Suppressor macrophage (primary cell): Measurements from ENCODE around the gene COMMD9.
A peak's percentile ranks its signal among the peaks of the same experiment; 100 is the strongest.

ENCODE experiments used
- DNase-seq, 4 experiments: peaks; one replicate each; pipeline ENCODE4 v3.0.0-alpha.2; 2020 to 2022

COMMD9 gene

DNA sequence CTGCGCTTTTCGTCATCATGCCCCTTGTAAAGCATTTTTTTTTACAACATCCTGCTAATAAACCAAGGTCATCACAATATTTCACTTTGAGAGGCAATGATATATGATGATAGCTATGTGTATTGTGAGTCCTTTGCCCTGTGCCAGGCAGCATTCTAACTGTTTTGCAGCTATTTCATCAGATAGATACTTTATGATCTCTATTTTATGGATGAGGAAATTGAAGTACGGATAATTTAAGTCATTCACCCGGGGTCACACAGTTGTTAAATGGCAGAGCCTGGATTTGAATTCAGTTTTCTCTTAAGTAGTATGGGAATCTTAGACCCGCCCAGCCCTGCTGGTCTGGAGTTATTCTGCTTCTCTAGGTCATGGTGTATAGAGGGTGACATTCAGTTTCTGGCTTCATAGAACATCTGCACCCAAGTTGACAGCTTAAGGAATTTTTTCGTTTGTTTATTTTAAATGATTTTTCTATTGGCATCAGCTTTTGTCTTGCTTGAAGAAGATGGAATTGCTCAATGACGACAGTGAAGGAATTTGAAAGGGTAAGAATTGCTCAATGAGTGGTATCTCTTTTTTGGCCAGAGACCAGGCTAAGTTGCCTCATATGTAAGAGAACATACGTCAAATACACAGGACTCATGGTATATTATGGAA is 7.8 kb upstream of the COMMD9 start:
- peak; percentile 26 to 82 (median 65) for DNase-seq

DNA sequence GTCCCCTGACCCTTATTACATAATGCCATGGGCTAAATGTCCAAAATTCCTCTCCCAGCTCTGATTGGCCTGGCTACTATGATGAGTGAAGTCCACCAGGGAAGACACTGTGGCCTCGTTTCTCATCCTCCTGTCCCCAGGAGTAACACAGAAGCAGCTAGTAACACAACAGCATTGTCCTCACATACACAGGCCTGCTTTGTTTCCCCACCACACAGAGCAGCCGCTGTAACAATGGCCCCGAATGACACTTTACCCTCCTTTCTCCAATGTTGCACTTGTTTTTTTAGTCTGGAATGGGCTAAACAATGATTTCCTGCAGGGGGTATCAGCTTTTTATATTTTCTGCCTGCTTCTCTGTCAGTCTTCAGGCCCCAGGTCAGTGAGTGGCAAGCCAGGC is 6.7 kb upstream of the COMMD9 start, which contains the start of gene PRR5L:
Gene PRR5L, plus strand, starts transcription at position 363 of the 400 bp plus-strand sequence. CDS start 104,834 bp downstream, outside the sequence.
- no peak for DNase-seq

DNA sequence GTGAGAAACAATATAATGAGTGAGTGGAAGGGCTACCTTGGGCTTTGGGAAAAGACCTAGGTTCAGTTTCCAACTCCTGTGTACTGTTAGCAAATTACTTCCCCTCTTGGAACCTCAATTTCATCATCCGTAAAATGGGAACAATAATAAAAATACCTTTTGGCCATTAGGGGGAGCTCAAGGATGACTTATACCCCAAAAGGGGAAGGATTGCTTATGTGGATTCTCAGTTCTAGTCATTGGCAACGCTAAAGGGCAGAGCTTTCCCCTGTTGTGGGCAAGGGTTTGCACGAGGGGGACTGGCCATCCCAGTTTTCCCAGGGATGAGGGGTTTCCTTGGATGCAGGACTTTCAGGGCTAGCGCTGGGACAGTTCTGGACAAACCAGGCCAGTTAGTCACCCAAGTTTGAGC is 3.1 kb upstream of the COMMD9 start:
- peak; percentile 74 to 88 (median 84) for DNase-seq

DNA sequence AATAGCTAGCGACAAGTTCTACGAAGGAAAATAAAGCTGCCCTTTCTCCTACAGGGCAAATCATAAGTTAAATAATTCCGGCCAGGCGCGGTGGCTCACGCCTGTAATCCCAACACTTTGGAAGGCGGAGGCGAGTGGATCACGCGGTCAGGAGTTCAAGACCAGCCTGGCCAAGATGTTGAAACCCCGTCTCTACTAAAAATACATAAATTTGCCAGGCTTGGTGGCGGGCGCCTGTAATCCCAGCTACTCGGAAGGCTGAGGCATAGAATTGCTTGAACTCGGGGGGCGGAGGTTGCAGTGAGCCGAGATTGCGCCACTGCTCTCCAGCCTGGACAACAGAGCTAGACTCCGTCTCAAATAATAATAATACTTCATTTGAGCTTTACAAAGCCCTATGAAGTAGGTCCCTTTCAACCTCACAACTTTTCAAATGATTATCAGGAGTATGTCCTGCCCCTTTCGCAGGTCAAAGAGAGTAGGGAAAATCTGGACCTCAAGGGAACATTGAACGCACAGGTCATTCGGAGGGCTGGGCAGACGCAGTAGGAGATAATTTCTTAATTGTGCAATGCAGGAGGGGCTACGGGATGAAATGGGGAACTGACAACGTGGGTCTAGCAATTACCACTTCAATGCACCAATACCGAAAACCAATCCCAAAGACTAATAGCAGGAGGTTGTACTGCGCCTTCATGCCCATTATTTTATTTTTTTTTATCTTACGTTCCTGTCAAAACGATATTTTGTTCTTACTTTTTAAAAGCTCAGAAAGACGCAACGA is 590 bp downstream of the COMMD9 start:
- DNase-seq = peak; percentile 64 to 73 (median 70)

- no peak for DNase-seq
Observed at GRCh38 chr11:36282926-36283325, 6.3 kb downstream of the COMMD9 start.

- no peak for DNase-seq
Observed at GRCh38 chr11:36281850-36282249, 7.4 kb downstream of the COMMD9 start.

- DNase-seq = no peak
Observed at GRCh38 chr11:36280531-36280930, 8.7 kb downstream of the COMMD9 start.

DNA sequence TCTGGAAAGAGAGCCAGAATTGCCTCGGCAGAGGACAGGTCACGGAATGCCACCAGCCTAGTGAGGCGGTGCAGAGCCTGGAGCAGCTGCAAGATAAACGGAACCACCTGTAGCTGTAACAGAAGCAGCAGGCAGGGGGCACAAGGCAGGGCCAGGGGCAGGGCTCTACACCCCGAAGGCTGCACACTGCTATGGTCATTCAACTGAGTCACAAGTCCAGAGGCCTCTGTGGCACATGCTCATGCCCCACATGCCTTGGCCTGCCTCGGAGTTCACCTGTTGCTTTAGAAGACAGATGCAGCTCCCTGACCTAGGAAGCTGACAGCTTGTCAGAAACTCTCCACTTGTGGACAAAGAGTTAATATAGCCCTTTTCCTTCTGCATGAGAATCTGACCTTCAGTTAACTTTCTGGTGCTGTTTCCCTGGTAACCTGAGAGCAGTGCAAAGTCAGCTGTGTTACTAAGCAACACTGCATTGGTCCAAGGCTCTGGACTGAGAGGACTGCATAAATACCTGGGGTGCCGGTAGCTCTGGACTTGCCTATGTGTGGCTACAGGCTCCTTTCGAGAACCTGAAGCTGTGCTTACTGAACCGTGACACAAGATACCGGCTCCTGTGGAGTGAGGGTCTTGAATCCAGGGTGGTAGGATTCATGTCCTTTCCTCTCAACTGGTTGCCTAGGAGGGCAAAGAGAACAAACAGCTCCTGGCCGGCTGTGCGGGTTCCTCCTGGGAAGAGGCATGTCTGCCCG is 10.5 kb downstream of the COMMD9 start:
- no peak for DNase-seq

GRCh38 chr11:36274414-36274813 is 14.8 kb downstream of the COMMD9 start:
- DNase-seq = no peak

DNA sequence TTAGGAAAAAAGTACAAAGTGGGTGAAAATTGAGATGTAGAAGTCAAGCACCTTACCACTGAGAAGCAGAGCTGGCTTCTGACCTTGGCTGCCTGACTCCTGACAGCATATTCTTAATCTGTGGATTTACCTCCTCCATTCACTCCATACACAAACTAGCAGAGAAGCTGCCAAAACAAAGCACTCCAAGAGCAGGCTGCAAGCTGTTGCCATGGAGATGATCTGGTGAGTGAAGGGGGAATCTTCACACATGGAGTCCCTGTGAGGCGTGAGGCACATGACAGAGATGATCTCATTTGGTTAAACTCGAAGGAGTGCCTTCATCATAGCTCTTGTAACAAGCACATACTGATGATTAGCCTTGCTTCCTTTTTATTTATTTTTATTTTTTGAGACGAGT is 16.1 kb downstream of the COMMD9 start:
- peak in 1 of 4 experiments; percentile 31 for DNase-seq

DNA sequence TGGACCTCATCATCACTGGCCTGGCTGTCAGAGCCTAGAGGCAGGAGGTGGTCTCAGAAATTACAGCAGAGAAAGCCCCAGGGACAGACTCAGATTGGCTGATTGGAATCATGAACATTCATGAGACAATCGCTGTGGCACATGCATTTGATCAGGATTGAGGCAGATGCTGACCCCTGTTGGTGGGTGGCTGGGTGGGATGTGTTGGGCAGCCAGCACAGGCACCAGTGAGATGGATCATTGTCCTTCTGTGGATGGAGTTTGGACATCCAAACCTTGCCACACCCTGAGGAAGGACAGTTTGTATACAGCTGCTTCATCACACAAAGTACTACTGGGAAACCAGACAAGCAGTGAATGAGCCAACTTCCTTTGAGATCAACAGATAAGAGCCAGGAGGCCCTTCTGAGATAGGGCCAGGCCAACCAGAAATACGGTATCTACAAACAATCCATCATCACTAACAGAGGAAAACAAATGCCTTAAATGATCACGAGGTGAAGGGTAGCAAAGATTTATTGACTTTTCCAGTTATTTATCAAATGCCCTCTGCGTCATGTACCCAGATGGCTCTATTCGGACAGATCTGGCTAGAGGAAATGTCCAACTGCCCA is 17.3 kb downstream of the COMMD9 start:
- DNase-seq = no peak

GRCh38 chr11:36270701-36271100 is 18.5 kb downstream of the COMMD9 start:
- no peak for DNase-seq

- DNase-seq = peak in 1 of 4 experiments; percentile 23
Observed at GRCh38 chr11:36268337-36268985, 20.8 kb downstream of the COMMD9 start.

GRCh38 chr11:36266767-36267166 is 22.5 kb downstream of the COMMD9 start:
- no peak for DNase-seq

GRCh38 chr11:36265793-36266628 is 23.2 kb downstream of the COMMD9 start:
- peak; percentile 55 to 78 (median 71) for DNase-seq

DNA sequence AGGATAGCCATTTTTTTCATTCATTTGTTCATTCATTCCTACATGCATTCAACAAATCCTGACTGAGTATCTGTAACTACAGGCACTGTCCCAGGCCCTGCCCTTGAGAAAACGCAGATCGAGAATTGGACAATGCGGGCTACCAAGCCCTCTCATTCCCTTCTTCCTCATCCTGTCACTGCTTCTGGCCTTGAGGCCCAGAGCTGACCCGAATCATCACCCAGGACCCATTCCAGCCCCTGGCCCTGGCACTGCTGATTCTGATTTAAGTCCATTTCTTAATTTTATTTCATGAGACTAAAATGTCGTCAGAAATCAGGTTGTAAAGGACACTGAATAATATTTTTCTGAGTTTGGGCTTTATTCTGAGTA is 24.3 kb downstream of the COMMD9 start:
- DNase-seq = no peak

- DNase-seq = no peak
Observed at GRCh38 chr11:36264011-36264972, 24.9 kb downstream of the COMMD9 start.

DNA sequence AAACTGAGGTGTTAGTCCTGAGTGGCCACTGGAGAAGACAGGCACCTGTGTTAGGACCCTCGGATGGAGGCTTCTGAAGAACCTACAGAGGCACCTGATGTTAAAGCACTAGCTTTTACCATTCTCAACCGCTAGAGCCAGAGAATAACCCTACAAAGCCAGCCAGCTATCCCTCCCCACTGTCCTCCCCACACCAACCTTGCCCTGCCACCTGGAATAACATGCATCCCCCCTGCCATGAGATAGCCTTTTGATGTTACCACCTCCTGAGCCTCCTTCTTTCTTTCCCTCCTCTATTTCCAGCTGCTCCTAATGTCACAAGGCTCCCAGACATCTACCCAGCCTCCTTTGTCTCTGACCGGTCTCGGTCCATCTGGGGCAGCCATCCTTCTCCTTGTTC is 28.1 kb downstream of the COMMD9 start:
- no peak for DNase-seq

GRCh38 chr11:36258730-36259360 is 30.4 kb downstream of the COMMD9 start:
- peak; percentile 71 to 86 (median 80) for DNase-seq

DNA sequence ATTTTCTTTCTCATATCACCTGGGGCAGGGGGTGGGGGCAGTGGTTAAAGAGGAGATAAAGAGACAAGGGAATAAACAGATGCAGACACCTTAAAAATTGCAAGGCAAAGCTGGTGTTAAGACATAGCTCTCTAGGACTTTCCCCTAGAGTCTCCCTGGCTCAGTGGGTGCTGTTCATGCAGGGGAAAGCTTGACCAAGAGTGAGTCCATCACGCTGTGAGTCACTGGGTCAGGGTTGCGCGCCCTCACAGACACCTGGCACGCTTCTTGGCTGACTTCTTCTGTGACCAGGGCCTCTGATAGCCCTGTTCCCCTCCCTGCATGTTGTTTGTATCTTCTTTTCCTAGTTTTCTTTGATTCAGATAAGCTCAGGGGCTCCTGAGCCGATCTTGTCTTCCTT is 31.9 kb downstream of the COMMD9 start:
- DNase-seq = peak in 2 of 4 experiments; percentile 21 to 51
